HG02642 (cell line): Measurements from ENCODE around the gene LYSET.
"Not testable (repeated sequence)": the region's sequence is repeated elsewhere in the genome, so short reads cannot be mapped to it uniquely, and the experiment has no call there.

Source experiments
- ATAC-seq: cut with Tn5 transposase; IDR thresholded peaks from one replicate; pipeline ENCODE4 v1.9.1; 2021; ENCODE audit warnings: mild to moderate bottlenecking; ENCODE audit not compliant: unreplicated experiment, poor library complexity

The LYSET gene

DNA sequence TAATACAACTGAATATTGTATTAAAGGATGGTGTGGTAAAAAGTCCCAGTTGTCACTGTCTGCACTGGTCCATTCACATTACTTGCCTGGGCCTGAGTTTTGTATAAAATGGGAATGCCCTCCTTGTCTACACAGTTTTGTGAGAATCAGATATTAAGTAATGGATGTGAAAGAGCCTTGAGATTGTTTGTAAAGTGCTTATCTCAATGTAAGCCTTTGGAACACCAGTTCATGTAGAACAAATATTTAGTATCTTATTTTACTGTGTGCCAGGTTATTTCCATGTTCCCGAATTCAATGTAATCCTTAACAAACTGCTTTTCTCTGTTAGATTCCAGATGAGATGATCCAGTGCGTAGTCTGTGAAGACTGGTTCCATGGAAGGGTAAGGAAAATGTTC is 29.5 kb downstream of the LYSET start:
- ATAC-seq: no peak

GRCh38 chr14:93219103-93219726 is 34.1 kb downstream of the LYSET start:
- ATAC-seq: peak; percentile 60

DNA sequence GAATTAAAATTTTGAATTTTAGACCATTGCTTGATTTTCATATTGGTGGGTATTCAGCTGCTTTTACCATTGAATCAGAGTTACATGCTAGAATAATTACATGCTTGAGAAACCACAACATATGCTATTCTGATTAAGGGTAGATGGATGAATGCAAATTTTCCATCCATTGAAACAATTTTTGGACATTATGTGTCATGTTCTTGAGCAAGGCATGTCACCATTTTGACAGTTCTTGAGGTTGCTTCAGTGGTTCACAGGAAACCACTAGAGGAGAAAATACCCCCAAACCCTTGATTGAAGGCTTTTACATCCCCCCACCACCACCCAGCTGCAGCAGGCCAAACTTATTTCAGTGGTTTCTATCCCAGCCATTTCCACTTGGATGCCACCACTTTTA is 35.4 kb downstream of the LYSET start:
- ATAC-seq: no peak

- ATAC-seq: no peak
Measured at GRCh38 chr14:93223565-93223964, 38.4 kb downstream of the LYSET start.

DNA sequence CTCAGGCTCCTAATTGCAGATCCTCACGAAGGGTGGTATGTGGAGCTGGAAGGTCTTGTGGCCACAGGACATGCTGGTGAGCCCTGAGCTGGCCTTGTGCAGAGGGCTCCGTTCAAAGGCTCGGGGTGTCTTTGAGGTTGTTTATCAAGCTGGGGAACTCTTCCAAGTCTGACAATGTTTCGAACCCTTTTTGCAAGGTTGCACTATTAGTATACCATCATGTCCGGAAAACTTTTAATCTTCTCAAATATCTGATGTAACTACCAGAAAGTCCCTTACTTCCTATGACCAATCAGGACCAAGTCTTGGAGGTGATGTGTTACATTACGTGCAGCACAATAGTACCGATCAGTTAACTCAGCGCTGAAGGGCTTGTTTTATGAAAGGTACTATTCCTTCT is 43.4 kb downstream of the LYSET start:
- ATAC-seq: no peak

GRCh38 chr14:93230539-93230938 is 45.4 kb downstream of the LYSET start:
- no peak for ATAC-seq

DNA sequence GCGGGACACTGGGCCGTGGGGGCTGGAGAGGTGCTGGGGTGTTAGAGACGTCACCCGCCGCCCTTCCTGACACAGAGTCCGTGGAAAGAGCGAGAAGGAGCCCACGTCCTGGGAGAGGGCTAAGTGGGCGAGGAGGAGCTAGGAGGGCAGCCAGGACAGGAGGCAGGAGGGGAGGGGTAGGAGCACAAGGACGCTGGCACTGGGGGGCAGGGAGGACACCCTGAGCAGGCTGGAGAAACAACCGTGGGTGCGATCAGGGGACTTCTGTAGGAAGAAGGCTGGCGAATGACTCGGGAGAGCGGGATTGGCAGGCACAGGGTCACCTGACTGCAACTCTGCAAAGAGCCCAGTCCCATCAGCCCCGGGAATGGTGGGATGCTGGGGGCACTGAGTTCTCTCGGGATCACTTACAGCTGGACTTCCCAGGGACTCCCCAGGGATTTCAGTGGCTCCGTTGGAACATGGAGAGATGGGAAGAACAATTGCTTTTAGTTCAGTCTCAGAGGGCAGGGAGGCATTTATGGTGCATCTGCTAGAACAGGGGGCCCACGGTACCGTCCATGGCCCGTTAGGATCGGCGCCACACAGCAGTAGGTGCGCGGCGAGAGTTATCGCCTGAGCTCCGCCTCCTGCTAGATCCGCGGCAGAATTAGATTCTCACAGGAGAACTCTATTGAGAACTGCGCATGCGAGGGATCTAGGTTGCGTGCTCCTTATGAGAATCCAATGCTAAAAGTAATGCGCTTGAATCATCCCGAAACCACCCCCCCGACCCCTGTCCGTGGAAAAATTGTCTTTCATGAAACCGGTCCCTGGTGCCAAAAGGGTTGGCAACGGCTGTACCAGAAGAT is 46.2 kb downstream of the LYSET start:
- ATAC-seq: no peak

DNA sequence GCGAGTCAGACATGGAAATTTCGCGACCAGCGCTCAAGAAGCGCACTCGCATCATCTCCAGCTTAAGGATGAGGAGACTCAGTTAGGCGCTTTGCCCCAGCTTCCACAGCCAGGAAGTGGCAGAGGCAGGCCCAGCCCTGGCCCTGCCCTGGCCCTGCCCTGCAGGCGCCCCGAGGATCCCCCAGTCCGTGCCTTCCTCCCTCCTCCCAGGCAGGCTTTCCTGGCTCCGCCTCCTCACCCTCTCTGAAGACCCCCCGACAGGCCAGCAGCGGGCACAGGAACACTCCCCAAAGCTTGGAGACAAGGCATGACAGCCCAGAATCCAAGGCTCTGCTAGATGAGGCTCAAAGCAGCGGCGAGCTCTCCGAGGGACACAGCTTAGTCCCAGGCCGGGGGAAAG is 47.0 kb downstream of the LYSET start:
- no peak for ATAC-seq

DNA sequence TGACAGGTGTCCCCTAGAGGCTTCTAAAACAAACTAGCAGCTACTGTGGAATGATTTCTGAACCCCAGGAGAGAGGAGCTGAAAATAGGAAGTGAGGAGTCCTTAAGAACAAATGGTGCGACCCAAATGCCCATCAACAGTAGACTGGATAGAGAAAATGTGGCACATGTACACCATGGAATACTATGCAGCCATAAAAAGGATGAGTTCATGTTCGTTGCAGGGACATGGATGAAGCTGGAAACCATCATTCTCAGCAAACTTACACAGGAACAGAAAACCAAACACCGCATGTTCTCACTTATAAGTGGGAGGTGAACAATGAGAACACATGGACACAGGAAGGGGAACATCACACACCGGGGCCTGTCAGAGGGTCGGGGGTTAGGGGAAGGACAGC is 48.0 kb downstream of the LYSET start:
- not testable (repeated sequence) for ATAC-seq

DNA sequence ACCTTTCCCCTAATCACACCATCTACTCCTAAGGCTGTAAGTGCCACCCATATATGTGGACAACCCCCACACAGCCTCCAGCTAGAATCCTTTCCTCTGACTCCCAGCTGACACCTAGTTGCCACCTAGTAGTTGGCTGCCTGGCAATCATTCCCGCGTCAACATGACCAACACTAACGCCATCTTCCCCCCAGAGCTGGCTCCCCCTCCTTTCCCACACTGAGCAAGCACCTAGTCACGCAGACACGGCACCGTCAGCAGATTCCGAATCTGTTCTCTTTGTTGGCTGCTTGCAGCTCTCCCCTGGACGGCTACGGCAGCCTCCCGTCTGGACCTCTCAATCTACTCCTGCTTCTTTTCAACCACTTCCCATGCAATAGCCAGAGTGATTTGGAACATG is 49.7 kb downstream of the LYSET start:
- no peak for ATAC-seq
